SH-SY5Y (cell line): ENCODE measurements around the gene PDCD1.

Experiments used
- GATA2 ChIP-seq: IDR thresholded peaks from 2 replicates; pipeline ENCODE4 v1.6.1; 2011; ENCODE audit warnings: mild to moderate bottlenecking, low read depth, low read length
- GATA3 ChIP-seq: IDR thresholded peaks from 2 replicates; pipeline ENCODE4 v1.6.1; 2011; ENCODE audit warnings: low read depth, mild to moderate bottlenecking, low read length, moderate library complexity

DNA sequence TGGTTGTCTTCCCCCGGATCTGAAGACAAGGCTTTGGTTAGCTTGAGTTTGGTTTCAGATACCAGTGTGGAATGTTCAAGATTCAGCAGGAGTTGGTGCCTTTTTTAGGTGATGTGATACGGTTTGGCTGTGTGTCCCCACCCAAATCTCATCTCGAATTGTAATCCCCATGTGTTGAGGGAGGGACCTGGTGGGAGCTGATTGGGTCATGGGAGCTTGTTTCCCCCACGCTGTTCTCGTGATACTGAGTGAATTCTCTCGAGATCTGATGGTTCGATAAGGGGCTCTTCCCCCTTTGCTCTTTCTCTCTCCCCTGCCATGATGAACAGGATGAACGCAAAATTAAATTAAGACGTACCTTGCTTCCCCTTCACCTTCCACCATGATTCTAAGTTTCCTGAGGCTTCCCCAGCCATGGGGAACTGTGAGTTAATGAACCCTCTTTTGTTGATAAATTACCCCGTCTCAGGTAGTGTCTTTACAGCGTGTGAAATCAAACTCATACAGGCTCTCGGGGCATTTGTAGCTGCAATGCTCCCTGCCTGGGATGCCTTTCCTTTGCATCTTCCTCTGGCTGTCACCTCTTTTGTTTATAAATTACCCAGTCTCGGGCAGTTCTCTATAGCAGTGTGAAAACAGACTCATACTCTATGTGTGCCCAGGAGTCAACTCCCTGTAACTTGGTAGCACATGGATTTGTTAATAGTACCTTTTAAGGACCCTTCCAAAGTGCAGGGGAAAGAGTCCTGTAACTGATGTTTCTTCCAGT, 21.3 kb downstream of the PDCD1 start:
- TF ChIP-seq GATA3 (no peak), GATA2 (no peak)
